ENCODE measurements around the gene INPPL1.
"Not testable (repeated sequence)": the region's sequence is repeated elsewhere in the genome, so short reads cannot be mapped to it uniquely, and the experiment has no call there.

INPPL1 gene, protein sequence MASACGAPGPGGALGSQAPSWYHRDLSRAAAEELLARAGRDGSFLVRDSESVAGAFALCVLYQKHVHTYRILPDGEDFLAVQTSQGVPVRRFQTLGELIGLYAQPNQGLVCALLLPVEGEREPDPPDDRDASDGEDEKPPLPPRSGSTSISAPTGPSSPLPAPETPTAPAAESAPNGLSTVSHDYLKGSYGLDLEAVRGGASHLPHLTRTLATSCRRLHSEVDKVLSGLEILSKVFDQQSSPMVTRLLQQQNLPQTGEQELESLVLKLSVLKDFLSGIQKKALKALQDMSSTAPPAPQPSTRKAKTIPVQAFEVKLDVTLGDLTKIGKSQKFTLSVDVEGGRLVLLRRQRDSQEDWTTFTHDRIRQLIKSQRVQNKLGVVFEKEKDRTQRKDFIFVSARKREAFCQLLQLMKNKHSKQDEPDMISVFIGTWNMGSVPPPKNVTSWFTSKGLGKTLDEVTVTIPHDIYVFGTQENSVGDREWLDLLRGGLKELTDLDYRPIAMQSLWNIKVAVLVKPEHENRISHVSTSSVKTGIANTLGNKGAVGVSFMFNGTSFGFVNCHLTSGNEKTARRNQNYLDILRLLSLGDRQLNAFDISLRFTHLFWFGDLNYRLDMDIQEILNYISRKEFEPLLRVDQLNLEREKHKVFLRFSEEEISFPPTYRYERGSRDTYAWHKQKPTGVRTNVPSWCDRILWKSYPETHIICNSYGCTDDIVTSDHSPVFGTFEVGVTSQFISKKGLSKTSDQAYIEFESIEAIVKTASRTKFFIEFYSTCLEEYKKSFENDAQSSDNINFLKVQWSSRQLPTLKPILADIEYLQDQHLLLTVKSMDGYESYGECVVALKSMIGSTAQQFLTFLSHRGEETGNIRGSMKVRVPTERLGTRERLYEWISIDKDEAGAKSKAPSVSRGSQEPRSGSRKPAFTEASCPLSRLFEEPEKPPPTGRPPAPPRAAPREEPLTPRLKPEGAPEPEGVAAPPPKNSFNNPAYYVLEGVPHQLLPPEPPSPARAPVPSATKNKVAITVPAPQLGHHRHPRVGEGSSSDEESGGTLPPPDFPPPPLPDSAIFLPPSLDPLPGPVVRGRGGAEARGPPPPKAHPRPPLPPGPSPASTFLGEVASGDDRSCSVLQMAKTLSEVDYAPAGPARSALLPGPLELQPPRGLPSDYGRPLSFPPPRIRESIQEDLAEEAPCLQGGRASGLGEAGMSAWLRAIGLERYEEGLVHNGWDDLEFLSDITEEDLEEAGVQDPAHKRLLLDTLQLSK

DNA sequence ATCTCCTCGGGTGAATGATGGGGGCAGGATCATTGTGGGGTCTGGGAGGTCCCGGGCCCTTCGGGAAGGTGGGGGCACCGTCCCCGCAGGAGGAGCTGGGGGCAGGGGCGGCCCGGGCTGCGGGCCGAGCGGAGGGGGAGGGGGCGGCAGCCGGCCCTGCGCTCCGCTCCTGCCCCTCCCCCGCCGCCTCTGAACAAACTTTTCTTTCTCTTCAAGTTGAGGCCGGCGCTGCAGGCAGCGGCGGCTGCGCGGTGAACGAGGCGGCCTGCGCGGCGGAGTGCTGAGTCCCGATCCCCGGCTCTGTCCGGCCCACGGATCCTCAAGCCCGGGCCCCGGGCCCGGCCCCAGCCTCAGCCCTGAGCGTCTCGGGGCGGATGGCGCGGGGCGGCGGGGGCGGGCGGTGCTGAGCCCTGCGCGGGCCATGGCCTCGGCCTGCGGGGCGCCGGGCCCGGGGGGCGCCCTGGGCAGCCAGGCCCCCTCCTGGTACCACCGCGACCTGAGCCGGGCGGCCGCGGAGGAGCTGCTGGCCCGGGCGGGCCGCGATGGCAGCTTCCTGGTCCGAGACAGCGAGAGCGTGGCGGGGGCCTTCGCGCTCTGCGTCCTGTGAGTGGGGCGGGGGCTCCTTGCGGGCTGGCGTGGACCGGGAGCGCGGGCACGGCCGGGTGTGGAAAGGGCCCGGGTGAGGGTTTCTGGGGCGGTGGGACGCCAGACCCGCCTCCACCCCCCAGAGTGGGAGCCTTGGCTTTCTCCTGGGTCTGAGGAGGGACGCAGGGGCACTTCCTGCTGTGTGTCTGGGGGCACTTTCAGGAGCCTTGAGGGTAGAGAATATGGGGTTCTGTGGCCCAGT, at the start of gene INPPL1:
Gene INPPL1, plus strand, starts transcription at position 204 of the 847 bp plus-strand sequence. Its CDS starts 218 bp downstream, at position 422.
- DNase-seq, result no peak

DNA sequence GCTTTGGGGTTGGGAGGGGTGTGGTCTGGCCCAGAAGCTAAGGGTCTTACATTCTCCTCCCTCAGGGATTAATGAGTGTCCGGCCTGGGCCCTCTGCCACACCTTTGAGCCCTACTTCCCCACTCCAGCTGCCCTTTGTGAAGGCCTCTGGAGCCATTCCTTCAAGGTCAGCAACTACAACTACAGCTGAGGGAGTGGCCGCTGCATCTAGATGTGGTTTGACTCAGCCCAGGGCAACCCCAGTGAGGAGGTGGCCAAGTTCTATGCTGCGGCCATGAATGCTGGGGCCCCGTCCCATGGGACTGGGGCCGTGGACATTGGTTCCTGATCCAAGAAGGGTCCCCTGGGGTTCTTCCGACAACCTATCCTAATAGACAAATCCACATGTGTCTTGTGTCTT, 46.9 kb upstream of the INPPL1 start:
- no peak for DNase-seq

DNA sequence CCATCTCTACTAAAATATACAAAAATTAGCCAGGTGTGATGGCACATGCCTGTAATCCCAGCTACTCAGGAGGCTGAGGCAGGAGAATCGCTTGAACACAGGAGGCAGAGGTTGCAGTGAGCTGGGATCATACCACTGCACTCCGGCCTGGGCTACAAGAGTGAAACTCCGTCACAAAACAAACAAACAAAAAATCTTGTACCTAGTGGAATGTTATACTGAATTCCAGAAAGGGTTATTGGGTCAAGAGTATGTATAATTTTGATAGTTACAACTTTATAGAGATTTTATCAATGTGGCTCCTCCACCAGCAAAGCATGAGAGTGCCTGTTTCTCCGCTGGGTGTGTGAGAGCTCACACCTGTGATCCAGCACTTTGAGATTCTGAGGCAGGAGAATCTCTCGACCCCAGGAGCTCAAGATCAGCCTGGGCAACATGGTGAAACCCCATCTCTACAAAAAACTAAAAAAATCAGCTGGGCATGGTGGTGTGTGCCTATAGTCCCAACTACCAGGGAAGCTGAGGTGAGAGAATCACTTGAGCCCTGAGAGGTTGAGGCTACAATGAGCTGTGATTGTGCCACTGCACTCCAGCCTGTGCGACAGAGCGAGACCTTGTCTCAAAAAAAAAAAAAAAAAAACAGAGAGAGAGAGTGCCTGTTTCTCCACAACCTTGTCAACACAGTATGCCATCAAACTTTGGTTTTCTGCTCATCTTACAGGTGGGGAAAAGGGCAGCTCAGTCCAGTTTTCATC, 45.3 kb upstream of the INPPL1 start:
- DNase-seq, result no peak

DNA sequence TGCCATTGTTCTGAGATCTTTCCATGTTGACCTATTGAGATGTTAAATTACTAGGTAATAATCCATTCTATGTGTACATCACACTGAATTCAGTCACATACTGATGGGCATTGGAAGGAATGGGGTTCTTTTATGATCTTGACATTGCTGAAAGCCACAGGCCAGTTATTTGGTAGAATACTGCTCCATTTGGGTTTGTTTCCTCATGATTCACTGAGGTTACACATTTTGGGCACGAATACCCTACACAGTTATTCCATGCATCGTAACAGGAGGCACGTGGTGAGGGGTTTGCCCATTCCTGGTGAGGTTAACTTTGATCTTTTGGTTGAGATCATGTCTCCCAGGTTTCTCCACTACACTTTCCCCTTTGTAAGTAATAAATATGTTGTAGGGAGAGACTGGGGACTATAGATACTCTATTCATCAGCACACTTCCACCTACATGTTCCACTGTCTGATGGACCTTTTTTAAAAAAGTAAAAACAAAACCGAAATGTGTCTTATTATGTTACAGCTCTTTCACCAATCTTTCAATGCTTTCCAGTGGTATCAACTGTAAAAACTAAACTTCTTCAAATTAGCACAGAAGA, 44.7 kb upstream of the INPPL1 start:
- no peak for DNase-seq

DNA sequence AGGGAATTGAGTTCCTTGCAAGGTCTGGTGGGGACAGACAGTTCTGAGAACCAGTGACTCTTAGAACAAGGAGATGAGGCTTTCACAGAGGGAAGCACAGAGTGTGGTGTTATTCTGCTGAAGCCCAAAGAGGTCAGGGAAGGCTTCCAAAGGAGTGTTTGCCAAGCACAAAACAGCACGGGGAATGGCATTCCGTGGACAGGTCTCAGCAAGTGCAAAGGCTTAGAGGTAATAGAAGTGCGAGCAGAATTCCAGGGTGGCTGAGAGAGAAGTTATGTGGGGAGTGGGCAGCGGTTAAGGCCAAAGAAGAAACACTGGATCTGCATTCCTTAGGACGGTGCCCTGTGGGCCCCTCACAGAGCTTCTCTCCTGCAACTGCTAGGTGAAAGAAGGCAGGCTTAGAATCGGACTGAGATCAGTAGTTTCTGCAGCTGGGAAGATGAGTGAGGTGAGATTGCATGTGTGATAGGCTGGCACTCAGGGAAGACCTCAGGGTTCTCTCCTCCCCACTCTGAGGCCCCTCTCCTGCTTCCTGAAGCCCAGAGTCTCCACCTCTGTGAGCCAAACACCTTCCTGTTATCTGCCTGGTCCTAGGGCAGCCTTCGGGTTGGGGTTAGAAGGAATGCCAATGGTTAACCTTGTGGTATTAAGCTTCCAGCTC, 43.5 kb upstream of the INPPL1 start:
- not testable (repeated sequence) for DNase-seq

DNA sequence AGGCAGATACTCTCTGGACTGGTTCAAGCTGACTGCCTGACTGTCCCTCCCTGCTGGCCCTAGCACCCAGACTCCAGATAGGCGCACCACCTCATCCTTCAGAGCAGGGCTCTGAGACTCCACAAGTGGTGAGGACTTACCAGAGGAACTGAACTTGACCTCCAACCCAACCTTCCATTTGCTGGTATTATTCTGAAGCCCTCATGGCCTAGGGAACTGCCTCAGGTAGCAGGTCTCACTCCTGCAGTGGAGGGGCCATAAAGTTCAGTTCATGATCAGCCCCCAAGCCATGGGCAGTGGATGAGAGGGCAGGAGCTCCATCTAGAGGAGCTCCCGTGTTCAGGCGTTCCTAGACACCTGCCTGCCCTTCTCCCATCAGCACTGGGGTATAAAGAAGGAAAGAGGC, 43.0 kb upstream of the INPPL1 start:
- not testable (repeated sequence) for DNase-seq

DNA sequence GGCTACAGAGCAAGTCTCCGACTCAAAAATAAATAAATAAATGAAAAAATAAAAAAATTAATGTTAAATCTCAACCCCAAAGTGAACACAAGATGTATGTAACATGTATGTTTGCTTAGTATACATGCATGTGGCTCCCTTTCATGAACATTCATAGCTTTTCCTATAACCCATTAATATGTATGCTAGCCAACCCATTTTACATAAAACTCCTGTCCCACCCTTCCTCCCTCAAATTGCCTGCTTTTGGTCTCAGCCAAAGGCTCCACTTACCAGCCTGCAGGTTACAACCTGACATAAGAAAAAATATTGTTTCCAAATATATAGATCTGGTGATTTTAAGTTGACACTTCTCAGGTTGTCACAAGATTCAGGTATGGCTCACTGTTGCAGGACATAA, 36.3 kb upstream of the INPPL1 start:
- DNase-seq, result no peak

DNA sequence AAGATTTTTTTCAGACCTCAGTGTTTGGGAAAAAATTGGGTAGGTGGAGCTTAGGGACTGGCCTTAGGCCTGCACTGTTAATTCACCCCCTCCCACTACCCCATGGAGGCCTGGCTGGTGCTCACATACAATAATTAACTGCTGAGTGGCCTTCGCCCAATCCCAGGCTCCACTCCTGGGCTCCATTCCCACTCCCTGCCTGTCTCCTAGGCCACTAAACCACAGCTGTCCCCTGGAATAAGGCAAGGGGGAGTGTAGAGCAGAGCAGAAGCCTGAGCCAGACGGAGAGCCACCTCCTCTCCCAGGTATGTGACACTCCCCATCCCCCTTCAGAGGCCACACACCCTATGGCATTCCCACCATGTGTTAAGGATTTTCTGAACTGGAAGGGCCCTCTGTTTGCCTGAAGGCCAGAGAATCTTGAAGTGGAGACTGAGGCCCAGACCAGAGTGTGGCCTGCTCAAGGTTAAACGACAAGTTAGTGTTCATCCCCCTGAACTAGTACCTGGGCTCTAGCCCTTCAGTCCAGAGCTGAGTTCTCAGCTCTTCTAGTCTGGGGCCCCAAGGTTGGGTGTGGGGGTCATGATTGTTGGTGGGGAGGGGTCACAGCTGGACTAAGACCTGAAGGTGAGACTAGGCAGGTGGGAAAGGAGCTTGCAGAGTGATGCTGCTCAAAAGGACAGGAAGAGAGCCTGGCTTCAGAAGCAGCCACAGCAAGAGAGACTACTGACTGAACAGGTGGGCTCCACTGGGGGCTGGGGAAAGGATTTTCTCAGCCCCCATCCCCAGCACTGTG, 34.9 kb upstream of the INPPL1 start:
- no peak for DNase-seq

DNA sequence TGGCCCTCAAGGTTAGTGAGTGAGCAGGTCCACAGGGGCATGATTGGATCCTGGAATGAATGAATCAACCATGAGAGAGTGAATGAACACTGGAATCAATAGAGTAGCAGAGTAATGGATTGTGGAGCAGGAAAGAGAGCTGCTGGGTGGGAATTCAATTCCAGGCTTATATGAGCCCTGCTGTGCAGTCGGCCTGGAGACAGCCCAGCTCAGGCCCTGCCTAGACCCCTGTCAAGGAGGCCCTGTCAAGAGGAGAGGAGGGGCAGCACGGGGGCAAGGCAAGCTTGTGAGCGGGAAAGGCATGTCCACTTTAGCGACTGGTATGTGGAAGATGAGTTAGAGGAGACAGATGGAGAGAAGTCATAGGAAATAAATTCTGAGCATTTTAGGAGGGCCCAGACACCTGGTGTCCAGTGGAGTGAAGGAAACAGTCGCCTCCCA, 33.9 kb upstream of the INPPL1 start:
- DNase-seq, result no peak

DNA sequence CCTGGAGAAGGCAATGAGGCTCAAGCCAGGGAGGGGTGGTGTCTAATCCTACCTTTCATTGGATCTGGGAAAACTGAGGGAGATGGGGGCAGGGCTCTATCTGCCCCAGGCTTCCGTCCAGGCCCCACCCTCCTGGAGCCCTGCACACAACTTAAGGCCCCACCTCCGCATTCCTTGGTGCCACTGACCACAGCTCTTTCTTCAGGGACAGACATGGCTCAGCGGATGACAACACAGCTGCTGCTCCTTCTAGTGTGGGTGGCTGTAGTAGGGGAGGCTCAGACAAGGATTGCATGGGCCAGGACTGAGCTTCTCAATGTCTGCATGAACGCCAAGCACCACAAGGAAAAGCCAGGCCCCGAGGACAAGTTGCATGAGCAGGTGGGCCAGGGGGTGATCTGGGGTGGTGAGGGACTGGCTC, 32.6 kb upstream of the INPPL1 start, which contains the start of gene FOLR1:
Gene FOLR1, plus strand, starts transcription at position 180 of the 421 bp plus-strand sequence. Its CDS starts 34 bp downstream, at position 214.
- no peak for DNase-seq

DNA sequence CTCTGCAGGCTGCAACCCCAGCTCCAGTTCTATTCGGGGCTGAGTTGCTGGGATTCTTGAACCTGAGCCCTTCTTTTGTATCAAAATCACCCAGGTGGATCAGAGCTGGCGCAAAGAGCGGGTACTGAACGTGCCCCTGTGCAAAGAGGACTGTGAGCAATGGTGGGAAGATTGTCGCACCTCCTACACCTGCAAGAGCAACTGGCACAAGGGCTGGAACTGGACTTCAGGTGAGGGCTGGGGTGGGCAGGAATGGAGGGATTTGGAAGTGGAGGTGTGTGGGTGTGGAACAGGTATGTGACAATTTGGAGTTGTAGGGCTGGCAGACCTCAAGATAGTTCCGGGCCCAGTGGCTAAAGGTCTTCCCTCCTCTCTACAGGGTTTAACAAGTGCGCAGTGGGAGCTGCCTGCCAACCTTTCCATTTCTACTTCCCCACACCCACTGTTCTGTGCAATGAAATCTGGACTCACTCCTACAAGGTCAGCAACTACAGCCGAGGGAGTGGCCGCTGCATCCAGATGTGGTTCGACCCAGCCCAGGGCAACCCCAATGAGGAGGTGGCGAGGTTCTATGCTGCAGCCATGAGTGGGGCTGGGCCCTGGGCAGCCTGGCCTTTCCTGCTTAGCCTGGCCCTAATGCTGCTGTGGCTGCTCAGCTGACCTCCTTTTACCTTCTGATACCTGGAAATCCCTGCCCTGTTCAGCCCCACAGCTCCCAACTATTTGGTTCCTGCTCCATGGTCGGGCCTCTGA, 28.9 kb upstream of the INPPL1 start:
- no peak for DNase-seq

DNA sequence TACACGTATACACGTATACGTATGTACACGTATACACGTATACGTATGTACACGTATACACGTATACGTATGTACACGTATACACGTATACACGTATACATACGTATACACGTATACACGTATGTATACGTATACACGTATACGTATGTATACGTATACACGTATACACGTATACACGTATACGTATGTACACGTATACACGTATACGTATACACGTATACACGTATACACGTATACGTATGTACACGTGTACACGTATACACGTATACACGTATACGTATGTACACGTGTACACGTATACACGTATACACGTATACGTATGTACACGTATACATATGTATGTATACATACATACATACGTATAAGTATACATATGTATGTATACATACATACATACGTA, 23.1 kb upstream of the INPPL1 start:
- not testable (repeated sequence) for DNase-seq

DNA sequence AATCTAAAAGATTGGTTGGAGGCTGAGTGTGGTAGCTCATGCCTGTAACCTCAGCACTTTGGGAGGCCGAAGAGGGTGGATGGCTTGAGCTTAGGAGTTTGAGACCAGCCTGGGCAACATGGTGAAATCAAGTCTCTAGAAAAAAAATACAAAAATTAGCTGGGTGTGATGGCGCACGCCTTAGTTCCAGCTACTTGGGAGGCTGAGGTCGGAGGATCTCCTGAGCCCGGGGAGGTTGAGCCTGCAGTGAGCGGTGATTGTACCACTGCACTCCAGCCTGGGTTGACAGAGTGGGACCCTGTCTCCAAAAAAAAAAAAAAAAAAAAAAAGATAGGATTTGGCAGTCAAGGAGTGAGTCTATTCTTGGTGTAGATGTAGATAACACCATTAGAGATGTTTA, 22.0 kb upstream of the INPPL1 start:
- DNase-seq, result no peak

DNA sequence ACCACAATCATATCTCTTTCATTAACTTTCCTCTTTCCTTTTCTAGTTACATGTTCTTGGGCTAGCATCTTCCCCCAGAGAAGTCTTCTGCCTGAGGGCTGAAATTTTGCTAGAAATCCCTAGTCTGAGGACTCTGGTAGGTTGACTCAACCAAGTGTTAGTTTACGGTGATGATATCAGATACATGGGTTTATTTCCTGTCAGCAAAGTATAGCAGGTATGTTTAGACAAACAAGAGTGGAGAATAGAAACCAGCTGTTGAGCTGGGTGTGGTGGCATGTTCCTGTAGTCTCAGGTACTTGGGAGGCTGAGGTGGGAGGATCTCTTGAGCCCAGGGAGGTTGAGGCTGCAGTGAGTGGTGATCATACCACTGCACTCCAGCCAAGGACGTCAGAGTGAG, 21.4 kb upstream of the INPPL1 start:
- no peak for DNase-seq

DNA sequence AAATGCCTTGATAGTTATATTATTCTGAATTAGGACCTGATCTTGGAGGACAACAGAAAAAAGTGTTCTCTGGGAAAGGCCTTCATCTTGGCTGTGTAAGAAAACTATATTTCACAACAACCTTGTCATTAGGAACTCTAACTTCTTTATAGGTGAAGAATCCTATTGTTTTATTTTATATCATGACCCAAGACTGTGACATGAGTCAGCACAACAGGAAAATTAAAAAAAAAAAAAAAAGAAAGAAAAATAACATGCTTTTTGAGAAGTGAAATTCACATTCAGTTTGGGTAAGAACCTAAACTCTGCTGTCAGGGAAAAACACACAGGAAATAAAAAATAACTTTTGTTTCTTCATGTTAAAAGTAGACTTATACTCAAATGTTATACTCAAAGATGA, 19.7 kb upstream of the INPPL1 start:
- DNase-seq, result no peak

DNA sequence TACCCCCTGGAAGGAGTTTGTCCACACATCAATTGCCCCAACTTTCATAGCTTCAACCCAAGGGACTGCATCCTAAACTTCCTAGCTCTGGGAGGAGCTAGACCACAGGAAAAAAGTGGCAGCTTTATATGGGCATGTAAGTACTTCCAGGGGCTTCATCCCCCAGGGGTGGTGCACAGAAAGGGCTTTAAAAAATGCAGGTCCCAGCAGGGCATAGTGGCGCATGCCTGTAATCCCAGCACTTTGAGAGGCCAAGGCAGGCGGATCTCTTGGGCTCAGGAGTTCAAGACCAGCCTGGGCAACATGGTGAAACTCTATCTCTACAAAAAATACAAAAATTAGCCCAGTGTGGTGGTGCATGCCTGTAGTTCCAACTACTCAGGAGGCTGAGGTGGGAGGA, 17.8 kb upstream of the INPPL1 start:
- DNase-seq, result not testable (repeated sequence)

DNA sequence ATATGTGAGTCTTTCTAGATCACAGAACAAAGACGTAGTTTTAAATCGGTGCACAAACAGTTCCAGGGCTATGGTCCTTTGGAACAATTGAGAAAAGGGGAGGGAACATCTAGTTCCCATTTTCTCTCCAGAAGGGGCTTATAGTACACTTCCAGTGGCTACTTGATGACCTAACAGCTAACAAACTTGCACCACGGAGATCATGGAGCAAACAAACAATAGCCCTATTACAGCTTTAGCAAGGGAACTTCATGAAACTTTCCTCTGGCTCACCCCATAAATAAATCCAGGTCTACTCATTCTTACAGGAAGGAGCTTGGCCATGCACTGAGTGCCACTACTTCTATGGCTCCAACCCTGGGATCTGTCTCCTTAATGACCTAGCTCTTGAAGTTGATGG, 16.3 kb upstream of the INPPL1 start:
- no peak for DNase-seq

DNA sequence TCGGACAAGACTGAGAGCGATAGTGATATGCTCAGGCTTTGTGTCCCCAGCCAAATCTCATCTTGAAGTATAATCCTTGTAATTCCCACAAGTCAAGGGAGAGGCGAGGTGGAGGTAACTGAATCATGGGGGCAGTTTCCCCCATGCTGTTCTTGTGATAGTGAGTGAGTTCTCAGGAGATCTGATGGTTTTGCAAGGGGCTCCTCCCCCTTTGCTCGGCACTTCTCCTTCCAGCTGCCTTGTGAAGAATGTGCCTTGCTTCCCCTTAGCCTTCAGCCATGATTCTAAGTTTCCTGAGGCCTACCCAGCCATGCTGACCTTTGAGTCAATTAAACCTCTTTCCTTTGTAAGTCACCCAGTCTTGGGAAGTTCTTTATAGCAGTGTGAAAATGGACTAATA, 15.5 kb upstream of the INPPL1 start:
- no peak for DNase-seq

DNA sequence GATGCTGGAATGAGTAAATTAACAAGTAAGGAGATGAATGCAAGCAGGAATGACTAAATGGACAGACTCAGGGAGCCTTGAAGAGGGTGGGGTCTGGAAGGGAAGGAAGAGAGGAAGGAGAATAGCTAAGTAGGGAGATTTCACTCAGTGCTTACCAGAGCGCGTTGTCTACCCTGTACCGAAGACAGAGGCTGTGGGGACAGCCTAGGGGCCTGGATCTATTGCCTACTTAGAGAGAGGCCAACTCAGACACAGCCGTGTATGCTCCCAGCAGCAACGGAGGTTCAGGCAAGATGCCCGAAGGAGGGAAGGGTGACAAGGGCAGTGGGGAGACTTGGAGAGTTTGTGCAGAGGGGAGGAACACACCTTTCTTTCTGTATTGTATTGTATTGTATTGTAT, 7.9 kb upstream of the INPPL1 start, which contains the start of gene FOLR2:
Gene FOLR2, plus strand, starts transcription at position 157 of the 400 bp plus-strand sequence. CDS start 1,791 bp downstream, outside the sequence.
- DNase-seq, result no peak
